HepG2 (cell line): ENCODE data around the gene SLC13A5. TPM values are rescaled to one million over a fixed set of nuclear protein-coding genes. Genes with fewer than 3 reads are reported as not detected.
A peak's percentile ranks its signal among the peaks of the same experiment; 100 is the strongest.

ENCODE experiments used
- EED ChIP-seq: sonication (generic); formaldehyde crosslinking; IDR thresholded peaks from 2 replicates; pipeline ENCODE4 v1.5.0; 2020; ENCODE audit warnings: mild to moderate bottlenecking, missing genetic modification reagents
- FOXJ3 ChIP-seq: sonication (generic); formaldehyde crosslinking; IDR thresholded peaks from 2 replicates; pipeline ENCODE4 v1.4.0; 2020; ENCODE audit warnings: missing genetic modification reagents, mild to moderate bottlenecking, borderline replicate concordance
- GFI1 ChIP-seq: sonication (generic); formaldehyde crosslinking; IDR thresholded peaks from 2 replicates; pipeline ENCODE4 v1.5.0; 2020; ENCODE audit warnings: missing genetic modification reagents, mild to moderate bottlenecking, borderline replicate concordance
- ISL2 ChIP-seq: sonication (generic); formaldehyde crosslinking; IDR thresholded peaks from 2 replicates; pipeline ENCODE4 v1.5.0; 2020; ENCODE audit warnings: missing genetic modification reagents
- RFXANK ChIP-seq: IDR thresholded peaks from 2 replicates; pipeline ENCODE4 v1.6.1; 2016
- SMARCC2 ChIP-seq: fragments of 450-650 bp; IDR thresholded peaks from 2 replicates; pipeline ENCODE4 v1.6.1; 2017; ENCODE audit warnings: antibody characterized with exemption, mild to moderate bottlenecking
- TCF12 ChIP-seq, 2 experiments: fragments of 450-650 bp in 1 of 2; sonication (generic) in 1 of 2; formaldehyde crosslinking in 1 of 2; IDR thresholded peaks; 2 replicates each; pipeline versions ENCODE4 v1.6.1 to v1.8.0; 2017 to 2022; ENCODE audit warnings: antibody characterized with exemption in 1 of 2, mild to moderate bottlenecking in 1 of 2, missing genetic modification reagents in 1 of 2, moderate library complexity in 1 of 2
- ZNF10 ChIP-seq: sonication (generic); formaldehyde crosslinking; IDR thresholded peaks from 2 replicates; pipeline ENCODE4 v1.4.0; 2020; ENCODE audit warnings: mild to moderate bottlenecking, low read depth, missing genetic modification reagents, borderline replicate concordance
- ZNF333 ChIP-seq: sonication (generic); formaldehyde crosslinking; IDR thresholded peaks from 2 replicates; pipeline ENCODE4 v1.4.0; 2020; ENCODE audit warnings: mild to moderate bottlenecking, missing genetic modification reagents, borderline replicate concordance
- ZNF441 ChIP-seq: sonication (generic); formaldehyde crosslinking; IDR thresholded peaks from 2 replicates; pipeline ENCODE4 v1.7.0; 2021; ENCODE audit warnings: missing genetic modification reagents, borderline replicate concordance
- ZNF468 ChIP-seq: sonication (generic); formaldehyde crosslinking; IDR thresholded peaks from 2 replicates; pipeline ENCODE4 v1.8.0; 2022; ENCODE audit warnings: mild to moderate bottlenecking, moderate library complexity, missing genetic modification reagents
- ZNF644 ChIP-seq: IDR thresholded peaks from 2 replicates; pipeline ENCODE4 v1.6.1; 2016; ENCODE audit warnings: low read depth
- polyA plus RNA-seq, 8 experiments: library from polyadenylated mRNA; depleted of rRNA in 3 of 8; stranded (reverse) in 7 of 8; unstranded in 1 of 8; fragments of >200 nt; fragmentation: Illumina TruSeq in 4 of 8; extraction: Trizol in 4 of 8; gene quantifications; 2 replicates each; pipeline versions ENCODE4 v1.2.1 to v1.2.3, GENCODE V29; 2011 to 2016; ENCODE audit warnings: low read depth in 4 of 8, missing spikeins in 1 of 8, mixed read lengths in 1 of 8; ENCODE audit not compliant: insufficient read depth in 1 of 8
- total RNA-seq, 5 experiments: library from RNA; depleted of rRNA; stranded (reverse); fragments of >200 nt; fragmentation: Illumina TruSeq; extraction: Trizol; gene quantifications; 2 replicates each; pipeline ENCODE4 v1.2.3, GENCODE V29; 2016; ENCODE audit warnings: low read depth in 1 of 5
- TF ChIP-seq, protein P1 (sequence below): IDR thresholded peaks from 2 replicates; pipeline ENCODE4 v1.4.0; 2020; ENCODE audit warnings: mild to moderate bottlenecking, missing genetic modification reagents
- TF ChIP-seq, protein P2 (sequence below): sonication (generic); formaldehyde crosslinking; IDR thresholded peaks from 2 replicates; pipeline ENCODE4 v1.4.0; 2020; ENCODE audit warnings: missing genetic modification reagents, borderline replicate concordance
- TF ChIP-seq, protein P3 (sequence below): IDR thresholded peaks from 2 replicates; pipeline ENCODE4 v1.6.1; 2018; ENCODE audit warnings: missing genetic modification reagents, mild to moderate bottlenecking, missing compliant biosample characterization
- TF ChIP-seq, protein P4 (sequence below): sonication (generic); formaldehyde crosslinking; IDR thresholded peaks from 2 replicates; pipeline ENCODE4 v1.8.1; 2022; ENCODE audit warnings: mild to moderate bottlenecking, missing genetic modification reagents
- TF ChIP-seq, protein P5 (sequence below): sonication (generic); formaldehyde crosslinking; IDR thresholded peaks from 2 replicates; pipeline ENCODE4 v1.4.0; 2020; ENCODE audit warnings: missing genetic modification reagents; ENCODE audit errors: not compliant biosample characterization

The SLC13A5 gene
- total and polyA plus RNA-seq, 2 of the 13 experiments (the other 11 are each of a cell fraction or from before 2014, with no cell fraction given), result 42.8 to 310 TPM

DNA sequence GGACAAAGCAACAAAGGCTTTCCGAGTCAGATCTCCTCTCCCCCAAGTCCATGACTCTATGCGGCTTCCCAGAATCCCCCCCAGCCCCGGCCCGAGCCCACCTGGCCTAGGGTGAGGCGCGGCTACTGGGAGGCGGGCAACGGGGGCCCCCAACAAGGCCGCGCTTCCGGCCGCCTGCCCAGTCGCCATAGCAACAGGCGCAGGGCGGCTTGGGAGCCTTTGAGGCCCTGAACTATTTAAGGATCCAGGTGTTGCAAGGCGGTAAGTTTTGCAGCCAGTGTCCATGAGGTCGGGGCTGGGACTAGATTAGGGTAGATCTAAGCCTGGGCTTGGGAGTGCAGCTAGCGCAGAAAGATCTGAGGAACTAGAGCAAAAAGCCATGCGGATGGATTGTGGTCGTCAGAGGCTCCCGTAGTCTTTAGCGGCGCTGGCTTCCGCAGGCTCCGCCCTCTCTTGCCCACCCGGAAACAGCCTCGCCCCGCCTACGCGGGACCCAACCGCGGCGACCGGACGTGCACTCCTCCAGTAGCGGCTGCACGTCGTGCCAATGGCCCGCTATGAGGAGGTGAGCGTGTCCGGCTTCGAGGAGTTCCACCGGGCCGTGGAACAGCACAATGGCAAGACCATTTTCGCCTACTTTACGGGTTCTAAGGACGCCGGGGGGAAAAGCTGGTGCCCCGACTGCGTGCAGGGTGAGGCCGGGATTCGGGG lies 72.5 kb downstream of the SLC13A5 start, which contains the start of the genes KIAA0753 and TXNDC17 (continued):
- TF ChIP-seq ZNF441 (CRISPR knock-in tag), result 0 out of 2 replicates have a peak, but pooled peaks have one; percentile 33
- TF ChIP-seq SMARCC2, result no peak
- TF ChIP-seq, protein P1, sequence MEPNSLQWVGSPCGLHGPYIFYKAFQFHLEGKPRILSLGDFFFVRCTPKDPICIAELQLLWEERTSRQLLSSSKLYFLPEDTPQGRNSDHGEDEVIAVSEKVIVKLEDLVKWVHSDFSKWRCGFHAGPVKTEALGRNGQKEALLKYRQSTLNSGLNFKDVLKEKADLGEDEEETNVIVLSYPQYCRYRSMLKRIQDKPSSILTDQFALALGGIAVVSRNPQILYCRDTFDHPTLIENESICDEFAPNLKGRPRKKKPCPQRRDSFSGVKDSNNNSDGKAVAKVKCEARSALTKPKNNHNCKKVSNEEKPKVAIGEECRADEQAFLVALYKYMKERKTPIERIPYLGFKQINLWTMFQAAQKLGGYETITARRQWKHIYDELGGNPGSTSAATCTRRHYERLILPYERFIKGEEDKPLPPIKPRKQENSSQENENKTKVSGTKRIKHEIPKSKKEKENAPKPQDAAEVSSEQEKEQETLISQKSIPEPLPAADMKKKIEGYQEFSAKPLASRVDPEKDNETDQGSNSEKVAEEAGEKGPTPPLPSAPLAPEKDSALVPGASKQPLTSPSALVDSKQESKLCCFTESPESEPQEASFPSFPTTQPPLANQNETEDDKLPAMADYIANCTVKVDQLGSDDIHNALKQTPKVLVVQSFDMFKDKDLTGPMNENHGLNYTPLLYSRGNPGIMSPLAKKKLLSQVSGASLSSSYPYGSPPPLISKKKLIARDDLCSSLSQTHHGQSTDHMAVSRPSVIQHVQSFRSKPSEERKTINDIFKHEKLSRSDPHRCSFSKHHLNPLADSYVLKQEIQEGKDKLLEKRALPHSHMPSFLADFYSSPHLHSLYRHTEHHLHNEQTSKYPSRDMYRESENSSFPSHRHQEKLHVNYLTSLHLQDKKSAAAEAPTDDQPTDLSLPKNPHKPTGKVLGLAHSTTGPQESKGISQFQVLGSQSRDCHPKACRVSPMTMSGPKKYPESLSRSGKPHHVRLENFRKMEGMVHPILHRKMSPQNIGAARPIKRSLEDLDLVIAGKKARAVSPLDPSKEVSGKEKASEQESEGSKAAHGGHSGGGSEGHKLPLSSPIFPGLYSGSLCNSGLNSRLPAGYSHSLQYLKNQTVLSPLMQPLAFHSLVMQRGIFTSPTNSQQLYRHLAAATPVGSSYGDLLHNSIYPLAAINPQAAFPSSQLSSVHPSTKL (CRISPR knock-in tag), result peak; percentile 38; the same call in 1 of the 2 replicates
- TF ChIP-seq, protein P2, sequence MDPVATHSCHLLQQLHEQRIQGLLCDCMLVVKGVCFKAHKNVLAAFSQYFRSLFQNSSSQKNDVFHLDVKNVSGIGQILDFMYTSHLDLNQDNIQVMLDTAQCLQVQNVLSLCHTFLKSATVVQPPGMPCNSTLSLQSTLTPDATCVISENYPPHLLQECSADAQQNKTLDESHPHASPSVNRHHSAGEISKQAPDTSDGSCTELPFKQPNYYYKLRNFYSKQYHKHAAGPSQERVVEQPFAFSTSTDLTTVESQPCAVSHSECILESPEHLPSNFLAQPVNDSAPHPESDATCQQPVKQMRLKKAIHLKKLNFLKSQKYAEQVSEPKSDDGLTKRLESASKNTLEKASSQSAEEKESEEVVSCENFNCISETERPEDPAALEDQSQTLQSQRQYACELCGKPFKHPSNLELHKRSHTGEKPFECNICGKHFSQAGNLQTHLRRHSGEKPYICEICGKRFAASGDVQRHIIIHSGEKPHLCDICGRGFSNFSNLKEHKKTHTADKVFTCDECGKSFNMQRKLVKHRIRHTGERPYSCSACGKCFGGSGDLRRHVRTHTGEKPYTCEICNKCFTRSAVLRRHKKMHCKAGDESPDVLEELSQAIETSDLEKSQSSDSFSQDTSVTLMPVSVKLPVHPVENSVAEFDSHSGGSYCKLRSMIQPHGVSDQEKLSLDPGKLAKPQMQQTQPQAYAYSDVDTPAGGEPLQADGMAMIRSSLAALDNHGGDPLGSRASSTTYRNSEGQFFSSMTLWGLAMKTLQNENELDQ (CRISPR knock-in tag), result no peak
- TF ChIP-seq, protein P3, sequence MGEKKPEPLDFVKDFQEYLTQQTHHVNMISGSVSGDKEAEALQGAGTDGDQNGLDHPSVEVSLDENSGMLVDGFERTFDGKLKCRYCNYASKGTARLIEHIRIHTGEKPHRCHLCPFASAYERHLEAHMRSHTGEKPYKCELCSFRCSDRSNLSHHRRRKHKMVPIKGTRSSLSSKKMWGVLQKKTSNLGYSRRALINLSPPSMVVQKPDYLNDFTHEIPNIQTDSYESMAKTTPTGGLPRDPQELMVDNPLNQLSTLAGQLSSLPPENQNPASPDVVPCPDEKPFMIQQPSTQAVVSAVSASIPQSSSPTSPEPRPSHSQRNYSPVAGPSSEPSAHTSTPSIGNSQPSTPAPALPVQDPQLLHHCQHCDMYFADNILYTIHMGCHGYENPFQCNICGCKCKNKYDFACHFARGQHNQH (CRISPR knock-in tag), result peak; percentile 84
- TF ChIP-seq ZNF468 (CRISPR knock-in tag), result 0 out of 2 replicates have a peak, but pooled peaks have one; percentile 77
- TF ChIP-seq ZNF333, result no peak
- peak; percentile 54 for TF ChIP-seq ISL2 (CRISPR knock-in tag)
- peak; percentile 36; the same call in 1 of the 2 replicates for TF ChIP-seq RFXANK
- TF ChIP-seq, protein P4, sequence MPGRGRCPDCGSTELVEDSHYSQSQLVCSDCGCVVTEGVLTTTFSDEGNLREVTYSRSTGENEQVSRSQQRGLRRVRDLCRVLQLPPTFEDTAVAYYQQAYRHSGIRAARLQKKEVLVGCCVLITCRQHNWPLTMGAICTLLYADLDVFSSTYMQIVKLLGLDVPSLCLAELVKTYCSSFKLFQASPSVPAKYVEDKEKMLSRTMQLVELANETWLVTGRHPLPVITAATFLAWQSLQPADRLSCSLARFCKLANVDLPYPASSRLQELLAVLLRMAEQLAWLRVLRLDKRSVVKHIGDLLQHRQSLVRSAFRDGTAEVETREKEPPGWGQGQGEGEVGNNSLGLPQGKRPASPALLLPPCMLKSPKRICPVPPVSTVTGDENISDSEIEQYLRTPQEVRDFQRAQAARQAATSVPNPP (CRISPR knock-in tag), result peak; percentile 73; the same call in 1 of the 2 replicates
- no peak for TF ChIP-seq GFI1
- TF ChIP-seq ZNF10, result 0 out of 2 replicates have a peak, but pooled peaks have one; percentile 67
- peak; percentile 32; the same call in 1 of the 2 replicates for TF ChIP-seq FOXJ3
- TF ChIP-seq ZNF644 (CRISPR knock-in tag), result 0 out of 2 replicates have a peak, but pooled peaks have one; percentile 33
- no peak for TF ChIP-seq TCF12 (IDR thresholded peaks at IDR 0.05)
- no peak for TF ChIP-seq TCF12 (CRISPR knock-in tag; IDR thresholded peaks at IDR 0.05)
- TF ChIP-seq, protein P5, sequence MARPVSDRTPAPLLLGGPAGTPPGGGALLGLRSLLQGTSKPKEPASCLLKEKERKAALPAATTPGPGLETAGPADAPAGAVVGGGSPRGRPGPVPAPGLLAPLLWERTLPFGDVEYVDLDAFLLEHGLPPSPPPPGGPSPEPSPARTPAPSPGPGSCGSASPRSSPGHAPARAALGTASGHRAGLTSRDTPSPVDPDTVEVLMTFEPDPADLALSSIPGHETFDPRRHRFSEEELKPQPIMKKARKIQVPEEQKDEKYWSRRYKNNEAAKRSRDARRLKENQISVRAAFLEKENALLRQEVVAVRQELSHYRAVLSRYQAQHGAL, result no peak
- TF ChIP-seq EED (CRISPR knock-in tag), result no peak
